Esophagus muscularis mucosa (tissue), 3 donors: ENCODE measurements around the gene TEAD3.

Experiments
- POLR2A ChIP-seq: fragments of 450-650 bp; IDR thresholded peaks from one replicate; pipeline ENCODE4 v1.6.1; 2017; ENCODE audit warnings: antibody characterized with exemption, moderate library complexity, mild to moderate bottlenecking, low read depth
- POLR2AphosphoS5 ChIP-seq, 2 donors: sonication (generic); formaldehyde crosslinking; IDR thresholded peaks; one replicate each; pipeline ENCODE4 v1.6.1; 2017; ENCODE audit warnings: antibody characterized with exemption in 2 of 2
- TF ChIP-seq, protein P1 (sequence below), 3 experiments: fragments of 200-600 bp in 2 of 3; fragments of 450-650 bp in 1 of 3; sonication (generic) in 2 of 3; IDR thresholded peaks; one replicate each; pipeline ENCODE4 v1.5.1; 2017 to 2019; ENCODE audit warnings: antibody characterized with exemption in 3 of 3, mild to moderate bottlenecking in 2 of 3, moderate library complexity in 1 of 3

DNA sequence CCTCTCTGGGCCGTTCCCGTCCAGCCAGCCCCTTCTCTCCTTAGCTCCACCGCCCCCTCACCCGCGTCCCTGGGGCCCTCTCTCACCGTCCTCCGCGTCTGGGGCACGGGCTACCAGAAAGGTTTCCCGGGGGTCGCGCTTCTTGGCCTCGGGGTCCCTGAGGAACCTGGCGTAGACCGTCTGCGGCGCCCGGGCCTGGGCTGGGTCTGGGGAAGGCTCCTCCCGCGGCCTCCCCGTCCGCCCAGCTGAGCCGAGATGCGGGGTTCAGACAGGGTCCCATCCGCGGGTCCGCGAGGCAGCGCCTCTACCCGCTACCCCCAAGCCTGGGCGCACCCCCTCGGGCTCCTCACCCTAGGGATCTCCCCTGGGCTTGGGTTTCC is 14.7 kb upstream of the TEAD3 start:
- TF ChIP-seq, protein P1, sequence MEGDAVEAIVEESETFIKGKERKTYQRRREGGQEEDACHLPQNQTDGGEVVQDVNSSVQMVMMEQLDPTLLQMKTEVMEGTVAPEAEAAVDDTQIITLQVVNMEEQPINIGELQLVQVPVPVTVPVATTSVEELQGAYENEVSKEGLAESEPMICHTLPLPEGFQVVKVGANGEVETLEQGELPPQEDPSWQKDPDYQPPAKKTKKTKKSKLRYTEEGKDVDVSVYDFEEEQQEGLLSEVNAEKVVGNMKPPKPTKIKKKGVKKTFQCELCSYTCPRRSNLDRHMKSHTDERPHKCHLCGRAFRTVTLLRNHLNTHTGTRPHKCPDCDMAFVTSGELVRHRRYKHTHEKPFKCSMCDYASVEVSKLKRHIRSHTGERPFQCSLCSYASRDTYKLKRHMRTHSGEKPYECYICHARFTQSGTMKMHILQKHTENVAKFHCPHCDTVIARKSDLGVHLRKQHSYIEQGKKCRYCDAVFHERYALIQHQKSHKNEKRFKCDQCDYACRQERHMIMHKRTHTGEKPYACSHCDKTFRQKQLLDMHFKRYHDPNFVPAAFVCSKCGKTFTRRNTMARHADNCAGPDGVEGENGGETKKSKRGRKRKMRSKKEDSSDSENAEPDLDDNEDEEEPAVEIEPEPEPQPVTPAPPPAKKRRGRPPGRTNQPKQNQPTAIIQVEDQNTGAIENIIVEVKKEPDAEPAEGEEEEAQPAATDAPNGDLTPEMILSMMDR (IDR thresholded peaks at IDR 0.05), result no peak
- TF ChIP-seq POLR2A, result no peak
- TF ChIP-seq POLR2AphosphoS5 (IDR thresholded peaks at IDR 0.05), result no peak
